ENCODE results near the gene COL5A1.

COL5A1 gene

GRCh38 chr9:134626571-134627416 lies 14.8 kb upstream of the COL5A1 start:
- DNase-seq (ENCODE audit: low spot score), result no peak

- DNase-seq (ENCODE audit: low spot score), result no peak
Observed at GRCh38 chr9:134627417-134628353, 13.9 kb upstream of the COL5A1 start.

GRCh38 chr9:134628354-134628736 lies 13.3 kb upstream of the COL5A1 start:
- no peak for DNase-seq (ENCODE audit: low spot score)

- DNase-seq (ENCODE audit: low spot score), result no peak
Observed at GRCh38 chr9:134629061-134629585, 12.5 kb upstream of the COL5A1 start.

- no peak for DNase-seq (ENCODE audit: low spot score)
Observed at GRCh38 chr9:134629586-134630392, 11.8 kb upstream of the COL5A1 start.

- DNase-seq (ENCODE audit: low spot score), result no peak
Observed at GRCh38 chr9:134630393-134630790, 11.2 kb upstream of the COL5A1 start.

GRCh38 chr9:134630861-134631260 lies 10.7 kb upstream of the COL5A1 start:
- no peak for DNase-seq (ENCODE audit: low spot score)

GRCh38 chr9:134631881-134632280 lies 9.7 kb upstream of the COL5A1 start:
- DNase-seq (ENCODE audit: low spot score), result no peak

- no peak for DNase-seq (ENCODE audit: low spot score)
Observed at GRCh38 chr9:134632329-134632728, 9.3 kb upstream of the COL5A1 start.

GRCh38 chr9:134633362-134634142 lies 8.1 kb upstream of the COL5A1 start:
- no peak for DNase-seq (ENCODE audit: low spot score)

- no peak for DNase-seq (ENCODE audit: low spot score)
Observed at GRCh38 chr9:134634176-134634575, 7.4 kb upstream of the COL5A1 start.

- DNase-seq (ENCODE audit: low spot score), result no peak
Observed at GRCh38 chr9:134634667-134635230, 6.9 kb upstream of the COL5A1 start.

GRCh38 chr9:134635351-134636148 lies 6.1 kb upstream of the COL5A1 start:
- DNase-seq (ENCODE audit: low spot score), result no peak

- no peak for DNase-seq (ENCODE audit: low spot score)
Observed at GRCh38 chr9:134636149-134636507, 5.5 kb upstream of the COL5A1 start.

GRCh38 chr9:134637241-134637640 lies 4.4 kb upstream of the COL5A1 start:
- DNase-seq (ENCODE audit: low spot score), result no peak

- no peak for DNase-seq (ENCODE audit: low spot score)
Observed at GRCh38 chr9:134637696-134638501, 3.7 kb upstream of the COL5A1 start.

- no peak for DNase-seq (ENCODE audit: low spot score)
Observed at GRCh38 chr9:134638502-134639090, 3.0 kb upstream of the COL5A1 start.

- DNase-seq (ENCODE audit: low spot score), result no peak
Observed at GRCh38 chr9:134639994-134640393, 1.6 kb upstream of the COL5A1 start.

Data from AG08396 (cell line).